ENCODE measurements around the gene SYDE1.
"Not testable (repeated sequence)": the region's sequence is repeated elsewhere in the genome, so short reads cannot be mapped to it uniquely, and the experiment has no call there.

Gene SYDE1

GRCh38 chr19:15107061-15108010 lies at the start of gene SYDE1:
Gene SYDE1 (plus strand): TSS chr19:15107401. CDS start chr19:15107434, 33 bp downstream.
- peak; percentile 73 to 82 for DNase-seq (ENCODE audit: low read depth in 2 of 2)
- TF ChIP-seq CTCF (IDR thresholded peaks at IDR 0.05; ENCODE audit: low read depth, low read length) = no peak
- H3K4me3 ChIP-seq (replicated peaks in 1 of 2; ENCODE audit: low read depth in 2 of 2, low read length in 2 of 2) = peak within 1 kb of the TSS; percentile 82 to 84

- no peak overlapping the region for H3K4me3 ChIP-seq (replicated peaks in 1 of 2; ENCODE audit: low read depth in 2 of 2, low read length in 2 of 2)
- TF ChIP-seq CTCF (IDR thresholded peaks at IDR 0.05; ENCODE audit: low read depth, low read length) = no peak
- DNase-seq (ENCODE audit: low read depth in 2 of 2) = no peak
These were observed 45.2 kb upstream of the SYDE1 start for GRCh38 chr19:15062036-15062435.

- not testable (repeated sequence) for H3K4me3 ChIP-seq (replicated peaks in 1 of 2; ENCODE audit: low read depth in 2 of 2, low read length in 2 of 2); DNase-seq (ENCODE audit: low read depth in 2 of 2)
These were observed 36.8 kb upstream of the SYDE1 start for GRCh38 chr19:15070386-15070785.

- peak in 1 of 2 donors; percentile 2 for DNase-seq (ENCODE audit: low read depth in 2 of 2)
- TF ChIP-seq CTCF (IDR thresholded peaks at IDR 0.05; ENCODE audit: low read depth, low read length) = no peak
- H3K4me3 ChIP-seq (replicated peaks in 1 of 2; ENCODE audit: low read depth in 2 of 2, low read length in 2 of 2) = no peak overlapping the region
These were observed 34.1 kb upstream of the SYDE1 start for GRCh38 chr19:15072930-15073647.

- no peak for DNase-seq (ENCODE audit: low read depth in 2 of 2)
- H3K4me3 ChIP-seq (replicated peaks in 1 of 2; ENCODE audit: low read depth in 2 of 2, low read length in 2 of 2) = no peak overlapping the region
- TF ChIP-seq CTCF (IDR thresholded peaks at IDR 0.05; ENCODE audit: low read depth, low read length) = no peak
These were observed 32.8 kb upstream of the SYDE1 start for GRCh38 chr19:15074371-15074770.

GRCh38 chr19:15075806-15076205 lies 31.4 kb upstream of the SYDE1 start:
- DNase-seq (ENCODE audit: low read depth in 2 of 2) = no peak
- no peak for TF ChIP-seq CTCF (IDR thresholded peaks at IDR 0.05; ENCODE audit: low read depth, low read length)
- no peak overlapping the region for H3K4me3 ChIP-seq (replicated peaks in 1 of 2; ENCODE audit: low read depth in 2 of 2, low read length in 2 of 2)

GRCh38 chr19:15080002-15080401 lies 27.2 kb upstream of the SYDE1 start:
- not testable (repeated sequence) for H3K4me3 ChIP-seq (replicated peaks in 1 of 2; ENCODE audit: low read depth in 2 of 2, low read length in 2 of 2); DNase-seq (ENCODE audit: low read depth in 2 of 2)
